SK-N-MC (cell line): Measurements from ENCODE around the gene C11orf97.

Experiments used
- EZH2 ChIP-seq: fragments of 200-600 bp; sonication (generic); IDR thresholded peaks from one replicate; pipeline ENCODE4 v1.6.1; 2017; ENCODE audit warnings: antibody characterized with exemption
- POLR2AphosphoS5 ChIP-seq: IDR thresholded peaks from 2 replicates; pipeline ENCODE4 v1.6.1; 2012; ENCODE audit warnings: mild to moderate bottlenecking, low read depth, low read length, borderline replicate concordance

- TF ChIP-seq POLR2AphosphoS5: no peak
- no peak for TF ChIP-seq EZH2
Measured at GRCh38 chr11:94513091-94513490, 830 bp downstream of the C11orf97 start.
